Vagina (tissue), 2 donors: ENCODE data around the gene JADE2. TPM values are rescaled to one million over a fixed set of nuclear protein-coding genes. Genes with fewer than 3 reads are reported as not detected.
A peak's percentile ranks its signal among the peaks of the same experiment; 100 is the strongest.
"Not testable (repeated sequence)": the region's sequence is repeated elsewhere in the genome, so short reads cannot be mapped to it uniquely, and the experiment has no call there.

Source experiments
- DNase-seq, 2 donors: peaks; one replicate each; pipeline ENCODE4 v3.0.0-alpha.2; 2017; ENCODE audit errors: extremely low spot score in 2 of 2
- H3K27ac ChIP-seq: fragments of 200-600 bp; sonication (generic); one replicate; pipeline ENCODE4 v1.5.1; 2019
- H3K27me3 ChIP-seq: fragments of 200-600 bp; sonication (generic); one replicate; pipeline ENCODE4 v1.5.1; 2019
- H3K36me3 ChIP-seq, 2 donors: fragments of 200-600 bp; sonication (generic); one replicate each; pipeline ENCODE4 v1.5.1; 2017 to 2019
- H3K4me1 ChIP-seq: fragments of 200-600 bp; sonication (generic); one replicate; pipeline ENCODE4 v1.5.1; 2019
- H3K4me3 ChIP-seq, 2 donors: fragments of 200-600 bp; sonication (generic); 1 replicate in 1 of 2; 2 replicates in 1 of 2; pipeline ENCODE4 v1.5.1; 2016 to 2019
- H3K9me3 ChIP-seq: fragments of 200-600 bp; sonication (generic); one replicate; pipeline ENCODE4 v1.5.1; 2019
- CTCF ChIP-seq, 3 experiments: fragments of 450-650 bp in 2 of 3; fragments of 200-600 bp in 1 of 3; sonication (generic) in 1 of 3; IDR thresholded peaks; one replicate each; pipeline ENCODE4 v1.5.1; 2017 to 2019; ENCODE audit warnings: antibody characterized with exemption in 3 of 3, mild to moderate bottlenecking in 2 of 3, moderate library complexity in 2 of 3
- POLR2A ChIP-seq, 2 donors: fragments of 450-650 bp; IDR thresholded peaks; one replicate each; pipeline ENCODE4 v1.6.1; 2017; ENCODE audit warnings: antibody characterized with exemption in 2 of 2, mild to moderate bottlenecking in 2 of 2, moderate library complexity in 2 of 2
- POLR2AphosphoS5 ChIP-seq, 2 donors: sonication (generic); formaldehyde crosslinking; IDR thresholded peaks; one replicate each; pipeline ENCODE4 v1.9.0; 2017; ENCODE audit warnings: antibody characterized with exemption in 2 of 2, mild to moderate bottlenecking in 2 of 2, low read depth in 1 of 2; ENCODE audit not compliant: insufficient read depth in 1 of 2
- intact Hi-C: fragments of 100-400 bp; cut with DNase I; formaldehyde crosslinking; loops from one replicate; pipeline ENCODE4 v1.15.1; 2023
- total RNA-seq: library from RNA; depleted of rRNA; stranded (reverse); fragments of >200 nt; gene quantifications from one replicate; pipeline ENCODE4 v1.2.3, GENCODE V29; 2016

The JADE2 gene
- total RNA-seq, 1 donor from 2014 or later, result 35.4 TPM

GRCh38 chr5:134494780-134495179 is 30.7 kb upstream of the JADE2 start:
- Histone ChIP-seq H3K9me3 (no peaks in the 10 kb centered on the region), H3K27me3 (no peaks in the 10 kb centered on the region), H3K36me3 (no peaks in the 10 kb centered on the region), H3K27ac (no peak overlapping the region), H3K4me1 (no peaks in the 10 kb centered on the region), H3K4me3 (no peak overlapping the region)
- no peak for DNase-seq
- no peak for TF ChIP-seq POLR2AphosphoS5 (IDR thresholded peaks at IDR 0.05; ENCODE audit: insufficient read depth in 1 of 2, low read depth in 1 of 2)
- TF ChIP-seq POLR2A (IDR thresholded peaks at IDR 0.05), result no peak
- TF ChIP-seq CTCF (IDR thresholded peaks at IDR 0.05), result no peak
- intact Hi-C loops, result no loop called here

GRCh38 chr5:134499905-134500304 is 25.6 kb upstream of the JADE2 start:
- H3K27me3 ChIP-seq, H3K27ac ChIP-seq, H3K36me3 ChIP-seq, H3K9me3 ChIP-seq, DNase-seq, H3K4me3 ChIP-seq, intact Hi-C loops: not testable (repeated sequence)
- H3K4me1 ChIP-seq, result peaks cover 21% of the 10 kb centered on the region

- intact Hi-C loops, result no loop called here
- DNase-seq, result no peak
These were observed 24.6 kb upstream of the JADE2 start for GRCh38 chr5:134500699-134501430.

GRCh38 chr5:134502259-134502658 is 23.2 kb upstream of the JADE2 start:
- no peak overlapping the region for H3K27ac ChIP-seq
- H3K27me3 ChIP-seq, result no peaks in the 10 kb centered on the region

More at GRCh38 chr5:134500699-134501430, 24.6 kb upstream of the JADE2 start:
- Histone ChIP-seq H3K27ac (no peak overlapping the region), H3K27me3 (no peaks in the 10 kb centered on the region), H3K36me3 (no peaks in the 10 kb centered on the region), H3K4me1 (peaks cover 23% of the 10 kb centered on the region), H3K4me3 (no peak overlapping the region), H3K9me3 (no peaks in the 10 kb centered on the region)
- TF ChIP-seq POLR2AphosphoS5 (IDR thresholded peaks at IDR 0.05; ENCODE audit: insufficient read depth in 1 of 2, low read depth in 1 of 2) (no peak), CTCF (IDR thresholded peaks at IDR 0.05) (no peak)

GRCh38 chr5:134503088-134503936 is 22.2 kb upstream of the JADE2 start:
- Histone ChIP-seq H3K27me3 (no peaks in the 10 kb centered on the region), H3K36me3 (no peaks in the 10 kb centered on the region), H3K27ac (peak overlapping the region; percentile 65), H3K4me3 (no peak overlapping the region), H3K9me3 (no peaks in the 10 kb centered on the region), H3K4me1 (peaks cover 35% of the 10 kb centered on the region)
- peak; percentile 9 to 74 for TF ChIP-seq POLR2AphosphoS5 (IDR thresholded peaks at IDR 0.05; ENCODE audit: insufficient read depth in 1 of 2, low read depth in 1 of 2)
- TF ChIP-seq POLR2A (IDR thresholded peaks at IDR 0.05), result peak in 1 of 2 donors; percentile 20
- TF ChIP-seq CTCF (IDR thresholded peaks at IDR 0.05), result no peak
- peak in 1 of 2 donors; percentile 94 for DNase-seq
- intact Hi-C loops, result no loop called here

More at GRCh38 chr5:134502259-134502658, 23.2 kb upstream of the JADE2 start:
- Histone ChIP-seq H3K9me3 (no peaks in the 10 kb centered on the region), H3K4me3 (no peak overlapping the region), H3K36me3 (no peaks in the 10 kb centered on the region), H3K4me1 (peaks cover 35% of the 10 kb centered on the region)
- intact Hi-C loops, result no loop called here
- TF ChIP-seq CTCF (IDR thresholded peaks at IDR 0.05) (no peak), POLR2A (IDR thresholded peaks at IDR 0.05) (no peak), POLR2AphosphoS5 (IDR thresholded peaks at IDR 0.05; ENCODE audit: insufficient read depth in 1 of 2, low read depth in 1 of 2) (no peak)
- DNase-seq, result no peak
